Non-pigmented ciliary epithelial cell (primary cell): ENCODE data around the gene CLIC5.
"Not testable (repeated sequence)": the region's sequence is repeated elsewhere in the genome, so short reads cannot be mapped to it uniquely, and the experiment has no call there.

Source experiments
- DNase-seq: peaks from one replicate; pipeline ENCODE4 v3.0.0-alpha.2; 2010; ENCODE audit warnings: low read depth

Gene CLIC5

DNA sequence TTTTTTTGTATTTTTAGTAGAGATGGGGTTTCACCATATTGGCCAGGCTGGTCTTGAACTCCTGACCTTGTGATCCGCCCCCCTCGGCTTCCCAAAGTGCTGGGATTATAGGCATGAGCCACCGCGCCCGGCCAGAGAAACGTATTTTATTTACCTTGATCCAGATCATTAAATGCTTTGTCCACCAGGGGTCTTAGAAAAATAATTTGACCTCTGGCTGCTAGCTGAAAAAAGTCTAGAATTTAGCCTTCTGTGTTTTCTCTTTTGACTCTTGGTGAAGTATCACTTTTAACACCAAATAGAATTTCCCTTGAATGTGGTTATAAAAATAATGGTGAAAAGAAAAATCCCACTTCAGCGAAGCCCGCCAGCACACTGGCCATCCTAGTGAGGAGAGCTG is 89.2 kb downstream of the CLIC5 start:
- DNase-seq = not testable (repeated sequence)

DNA sequence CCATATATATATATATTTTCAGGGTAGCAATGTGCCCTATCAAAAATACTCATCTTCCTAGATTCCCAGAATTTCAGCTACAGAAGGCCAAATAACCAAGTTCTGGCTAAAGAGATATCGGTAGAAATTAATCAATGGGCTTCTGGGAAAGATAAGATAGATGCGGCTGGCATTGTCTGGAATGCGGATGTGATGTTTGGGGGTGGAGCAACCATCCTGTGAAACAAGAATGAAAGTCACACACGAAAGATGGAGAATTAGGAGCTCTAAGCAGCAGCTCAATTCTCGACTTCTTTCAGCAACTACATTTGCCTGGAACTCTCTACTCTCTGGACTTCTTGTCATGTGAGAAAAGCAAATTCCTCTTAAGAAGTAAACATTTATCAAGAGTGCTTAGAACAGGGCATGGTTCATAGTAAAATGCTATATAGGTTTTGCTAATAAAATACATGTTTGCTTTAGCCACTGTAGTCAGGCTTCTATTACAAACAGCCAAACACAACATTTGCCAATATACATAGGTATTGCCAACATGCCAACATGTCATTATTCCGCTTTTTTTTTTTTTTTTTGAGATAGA is 90.8 kb downstream of the CLIC5 start:
- no peak for DNase-seq

DNA sequence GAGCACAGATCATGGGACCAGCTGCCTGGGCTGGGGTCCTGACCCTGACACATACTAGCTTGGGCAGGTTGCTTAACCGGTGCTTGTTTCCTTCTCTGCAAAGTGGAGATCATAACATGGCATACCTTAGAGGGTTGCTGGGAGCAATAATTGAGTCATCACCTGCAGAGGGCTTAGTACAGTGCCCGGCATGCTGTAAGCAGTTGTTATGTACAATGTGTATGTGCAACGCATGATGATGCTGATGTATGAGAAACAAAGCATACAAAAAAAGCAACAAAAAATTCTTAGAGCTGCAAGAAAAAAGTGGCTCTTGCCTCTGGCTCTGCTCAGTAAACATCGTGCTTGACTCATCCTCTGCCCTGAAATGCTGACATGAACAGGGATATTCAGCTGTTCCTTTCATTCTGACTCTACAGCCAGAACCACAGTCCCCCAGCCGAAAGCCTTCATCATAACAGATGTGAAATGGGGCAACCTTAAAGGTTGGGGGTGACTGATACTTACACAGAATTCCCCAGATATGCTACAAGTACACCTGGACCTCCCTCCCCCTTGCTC is 91.7 kb downstream of the CLIC5 start:
- peak; percentile 36 for DNase-seq

GRCh38 chr6:45922728-45923351 is 92.8 kb downstream of the CLIC5 start:
- DNase-seq = peak; percentile 50

DNA sequence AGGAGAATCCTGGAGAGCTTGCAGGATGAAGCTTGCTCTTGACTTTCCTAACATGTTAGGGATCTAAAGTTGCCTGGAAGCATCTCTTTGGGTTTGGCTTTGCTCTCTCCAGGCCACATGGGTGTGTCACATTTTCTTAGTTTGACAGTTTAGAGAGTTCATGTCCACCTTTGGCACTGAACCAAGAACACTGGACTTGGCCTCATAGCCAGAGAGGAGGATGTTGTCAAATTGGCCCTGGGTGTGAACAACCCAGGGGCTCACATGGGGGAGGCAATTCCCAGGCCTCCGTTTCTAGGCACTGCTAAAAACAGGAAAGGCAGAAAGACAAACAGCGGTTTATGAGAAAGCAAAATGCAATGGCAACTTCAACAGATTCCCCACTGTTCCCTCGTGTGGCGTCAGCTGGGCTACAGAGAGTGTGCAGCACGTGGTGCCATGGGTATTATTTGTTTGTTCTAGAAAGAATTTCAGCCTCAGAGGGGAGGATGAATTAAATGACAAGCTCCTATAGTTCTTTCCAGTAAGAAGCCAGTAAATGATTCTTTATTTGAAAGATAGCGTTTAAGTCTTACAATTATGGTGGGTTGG is 93.9 kb downstream of the CLIC5 start:
- no peak for DNase-seq

GRCh38 chr6:45920819-45921511 is 94.7 kb downstream of the CLIC5 start:
- no peak for DNase-seq

DNA sequence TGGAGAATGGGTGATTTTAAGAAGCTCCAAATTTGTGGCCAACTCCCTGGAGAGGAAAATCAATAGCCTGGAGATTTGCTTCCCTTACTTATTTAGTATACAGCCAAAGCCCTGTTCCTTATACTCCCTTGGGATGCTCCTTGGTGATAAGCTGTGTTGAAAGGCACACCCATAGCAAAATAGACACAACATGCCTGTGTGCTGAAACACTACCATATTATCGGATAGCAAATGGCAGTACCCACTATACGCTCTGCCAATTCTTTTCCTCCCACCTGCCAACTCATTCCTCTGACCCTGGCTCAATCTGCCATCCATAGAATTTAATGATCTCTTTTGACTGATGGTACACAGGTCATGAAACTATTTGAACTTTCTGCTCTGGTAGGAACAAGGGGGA is 98.2 kb downstream of the CLIC5 start:
- no peak for DNase-seq

DNA sequence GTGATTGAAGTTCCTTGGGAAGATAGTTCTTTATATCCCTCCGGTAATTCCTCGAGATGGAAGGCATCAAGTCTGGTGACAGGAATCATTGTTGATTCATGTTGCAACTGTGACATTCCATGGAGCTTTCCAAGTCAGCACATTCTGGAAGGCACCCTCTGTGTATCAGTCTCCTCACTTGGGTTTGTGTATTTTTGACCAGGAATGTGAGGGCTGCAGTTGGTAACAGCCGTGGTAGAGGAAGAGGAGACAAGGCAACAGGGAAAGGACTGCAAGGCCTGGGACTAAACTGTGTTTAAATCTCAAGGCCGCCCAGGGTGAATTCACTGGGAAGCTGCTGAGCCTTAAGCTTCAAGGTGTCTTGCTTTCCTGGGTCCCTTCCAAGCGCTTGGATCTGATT is 99.0 kb downstream of the CLIC5 start:
- DNase-seq = no peak

GRCh38 chr6:45915780-45916468 is 99.7 kb downstream of the CLIC5 start:
- no peak for DNase-seq

DNA sequence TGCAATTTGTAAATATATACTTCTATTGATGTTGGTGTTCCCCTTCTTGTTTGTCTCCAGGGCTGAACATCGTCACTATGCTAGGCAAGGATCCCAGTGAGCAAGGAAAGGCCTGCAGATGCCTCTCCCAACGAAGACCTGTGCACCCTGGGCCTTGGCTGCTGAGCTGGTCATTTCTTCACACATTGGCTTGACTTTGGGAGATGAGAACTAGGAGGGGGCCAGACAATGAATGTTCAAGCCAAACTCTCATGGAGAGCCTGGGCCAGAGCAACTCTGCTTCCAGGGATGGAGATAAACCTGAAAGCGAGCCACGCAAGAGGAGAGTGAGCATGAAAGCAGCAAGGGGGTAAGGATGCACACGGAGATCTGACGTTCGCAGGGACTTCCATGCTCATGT is 104.0 kb downstream of the CLIC5 start:
- DNase-seq = no peak

- no peak for DNase-seq
These were observed 111.7 kb downstream of the CLIC5 start for GRCh38 chr6:45903959-45904358.

DNA sequence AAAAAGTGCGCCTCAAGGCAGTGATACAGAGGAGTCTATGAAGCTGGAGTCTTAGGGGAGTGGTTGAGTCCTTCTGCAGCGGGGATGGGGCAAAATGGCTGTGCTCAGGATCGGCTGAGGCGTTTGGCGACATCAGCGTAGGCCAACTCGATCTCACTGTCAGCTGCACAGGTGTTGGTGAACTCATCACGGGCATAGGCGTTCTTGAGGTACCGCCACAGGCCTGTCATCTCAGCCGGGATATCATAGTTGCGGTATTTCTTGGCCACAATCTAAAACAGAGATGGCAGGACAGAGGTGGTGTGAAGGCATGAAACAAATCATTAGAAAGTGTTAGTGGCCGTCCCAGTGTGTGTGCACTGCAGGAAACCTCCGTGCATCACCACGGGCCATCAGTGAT is 112.7 kb downstream of the CLIC5 start:
- DNase-seq = no peak

- DNase-seq = no peak
These were observed 113.7 kb downstream of the CLIC5 start for GRCh38 chr6:45901767-45902650.

- peak; percentile 24 for DNase-seq
These were observed 114.6 kb downstream of the CLIC5 start for GRCh38 chr6:45900808-45901752.

DNA sequence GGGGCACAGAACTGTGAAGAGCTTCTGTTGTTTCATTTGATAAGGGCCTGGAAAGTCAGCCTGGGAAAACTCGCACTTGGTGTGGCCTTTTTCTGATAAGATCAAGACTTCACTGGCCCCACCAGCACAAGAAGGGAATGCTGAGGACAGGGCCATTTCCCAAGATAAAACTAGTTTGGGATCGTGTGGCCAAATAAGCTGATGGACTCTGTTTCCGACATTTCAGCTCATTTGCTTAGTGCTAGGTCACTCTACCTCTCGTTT is 116.0 kb downstream of the CLIC5 start:
- DNase-seq = no peak

GRCh38 chr6:45898941-45899682 is 116.5 kb downstream of the CLIC5 start:
- DNase-seq = no peak

DNA sequence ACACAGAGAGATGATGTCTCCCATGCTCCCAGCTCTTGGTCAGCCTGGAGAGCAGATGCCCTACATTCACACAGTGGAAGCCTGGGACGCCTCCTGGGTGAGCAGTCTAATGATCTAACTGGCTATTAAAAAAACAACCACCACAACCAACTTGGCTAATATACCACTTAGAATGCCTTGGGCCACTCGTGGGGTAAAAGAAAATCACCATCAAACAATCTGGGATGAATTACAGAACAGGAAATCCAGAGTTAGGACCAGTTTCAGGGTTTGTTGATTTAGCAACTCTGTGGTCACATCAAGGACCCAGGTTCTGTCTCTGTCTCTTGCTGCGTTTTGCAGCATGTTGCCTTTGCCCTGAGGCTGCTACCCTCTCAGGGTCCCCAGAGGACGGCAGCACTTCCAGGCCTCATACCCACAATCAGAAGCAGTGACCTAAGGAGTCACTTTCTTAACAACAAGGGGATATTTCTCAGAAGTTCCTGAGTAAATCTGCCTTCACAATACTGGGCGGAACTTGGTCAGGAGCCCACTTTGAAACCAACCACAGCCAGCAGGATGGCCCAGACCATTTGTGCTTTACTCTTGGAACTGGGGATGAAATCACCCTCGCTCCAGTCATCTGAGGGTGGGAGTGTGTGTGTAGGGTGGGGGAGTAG is 118.7 kb downstream of the CLIC5 start:
- no peak for DNase-seq

- no peak for DNase-seq
These were observed 120.1 kb downstream of the CLIC5 start for GRCh38 chr6:45895569-45895968.

GRCh38 chr6:45892696-45893245 is 122.9 kb downstream of the CLIC5 start:
- DNase-seq = no peak
